Bone marrow (tissue), 2 donors: ENCODE data around the gene APOD.

Experiments
- DNase-seq, 2 donors: peaks; one replicate each; lab custom pipeline; 2025; lab: John Stamatoyannopoulos, UW

The APOD gene

DNA sequence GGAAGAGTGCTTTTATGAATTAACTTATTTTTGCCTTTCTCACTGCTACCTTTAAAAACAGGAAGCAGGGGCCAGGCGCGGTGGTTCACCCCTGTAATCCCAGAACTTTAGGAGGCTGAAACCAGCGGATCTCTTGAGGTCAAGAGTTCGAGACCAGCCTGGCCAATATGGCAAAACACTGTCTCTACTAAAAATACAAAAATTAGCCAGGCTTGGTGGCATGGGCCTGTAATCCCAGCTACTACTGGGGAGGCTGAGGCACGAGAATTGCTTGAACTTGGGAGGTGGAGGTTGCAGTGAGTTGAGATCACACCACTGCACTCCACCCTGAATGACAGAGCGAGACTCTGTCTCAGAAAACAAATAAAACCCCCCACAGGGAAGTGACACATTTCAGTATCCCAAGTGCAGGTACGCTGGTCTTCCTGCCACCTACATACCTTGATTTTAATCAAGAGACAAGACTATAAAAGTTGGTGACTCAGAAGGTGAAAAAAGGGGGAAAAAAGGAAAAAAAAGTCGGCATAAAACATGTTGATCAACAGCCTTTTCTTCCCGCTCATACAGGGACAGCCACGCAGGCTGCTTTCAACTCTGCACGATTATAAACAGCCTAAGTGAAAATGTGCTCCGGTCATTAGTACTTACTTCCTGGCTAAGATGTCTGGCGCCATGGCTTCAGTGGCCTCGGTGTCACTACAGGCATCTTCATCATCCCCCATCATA, 59.4 kb downstream of the APOD start:
- DNase-seq: no peak

DNA sequence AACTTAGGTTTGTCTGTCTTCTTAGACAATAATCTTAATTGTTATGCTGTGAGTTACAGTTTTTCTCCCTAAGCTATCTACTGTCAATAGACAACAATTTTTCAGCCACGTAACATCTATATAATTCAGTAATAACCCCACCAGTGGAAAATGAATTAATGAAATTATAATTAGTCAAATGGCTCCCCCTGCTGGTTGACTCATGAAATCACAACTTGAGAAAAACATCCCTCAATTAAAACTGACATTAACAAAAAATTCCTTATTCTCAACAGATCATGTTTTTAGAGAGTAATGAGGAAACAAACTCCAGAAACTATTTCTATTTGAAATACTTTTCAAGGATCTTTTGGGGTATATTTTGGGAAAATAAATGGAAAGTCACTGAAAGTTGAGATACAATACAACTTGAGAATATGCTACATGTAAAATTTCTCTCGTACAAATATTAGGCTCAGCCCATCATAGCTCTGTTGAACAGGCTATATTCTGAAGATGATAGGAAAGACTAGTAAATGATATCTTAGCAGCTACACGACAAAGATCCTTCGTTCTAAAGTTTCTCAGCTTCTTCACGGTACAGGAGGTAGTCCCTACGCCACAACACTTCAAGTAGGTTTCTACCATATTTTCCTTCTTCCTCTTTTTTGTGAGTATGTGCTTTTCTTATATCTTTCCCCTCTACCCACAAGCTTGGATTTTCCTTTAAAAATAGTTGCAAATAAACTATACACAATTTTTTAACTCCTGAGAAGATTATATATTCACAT, 61.3 kb downstream of the APOD start:
- DNase-seq: no peak
